HG03520 (cell line): ENCODE results near the gene ATAD2B.

Source experiments
- ATAC-seq: cut with Tn5 transposase; IDR thresholded peaks from one replicate; pipeline ENCODE4 v1.9.1; 2021; ENCODE audit warnings: mild to moderate bottlenecking, moderate library complexity; ENCODE audit not compliant: unreplicated experiment

The ATAD2B gene

DNA sequence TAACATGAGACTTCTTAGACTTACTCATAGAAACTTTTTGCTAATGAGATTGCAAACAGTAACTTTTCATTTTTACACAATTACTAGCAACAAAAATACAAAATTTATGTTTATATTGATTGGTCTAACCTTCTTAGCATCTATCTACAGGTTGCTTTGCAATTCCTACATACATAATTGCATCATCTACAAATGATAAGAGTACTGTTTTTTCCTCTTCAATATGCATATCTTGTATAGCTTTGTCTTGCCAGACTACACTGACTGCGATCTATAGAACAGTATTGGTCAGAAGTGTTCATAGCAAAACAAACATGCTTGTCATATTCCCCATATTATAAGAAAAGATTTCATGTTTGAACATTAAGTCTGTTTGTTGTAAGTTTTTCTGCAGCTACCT, 87.9 kb downstream of the ATAD2B start:
- ATAC-seq, result no peak

DNA sequence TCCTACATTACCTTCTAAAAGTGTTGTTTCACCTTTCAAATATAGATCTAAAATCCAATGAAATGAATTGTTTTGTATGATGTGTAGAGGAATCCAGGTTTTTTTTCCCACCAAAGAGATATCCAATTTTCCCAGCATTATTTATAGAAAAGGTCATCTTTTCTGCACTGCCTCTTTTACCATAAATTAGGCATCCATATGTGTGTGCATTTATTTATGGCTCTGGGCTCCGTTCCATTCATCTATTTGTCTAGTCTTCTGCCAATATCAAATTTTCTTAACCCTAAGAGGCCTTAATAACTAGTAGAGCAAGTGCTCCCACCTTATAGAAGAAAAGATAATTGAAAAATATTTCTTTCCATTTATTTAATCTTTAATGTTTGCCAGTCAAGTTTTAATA, 88.3 kb downstream of the ATAD2B start:
- no peak for ATAC-seq

DNA sequence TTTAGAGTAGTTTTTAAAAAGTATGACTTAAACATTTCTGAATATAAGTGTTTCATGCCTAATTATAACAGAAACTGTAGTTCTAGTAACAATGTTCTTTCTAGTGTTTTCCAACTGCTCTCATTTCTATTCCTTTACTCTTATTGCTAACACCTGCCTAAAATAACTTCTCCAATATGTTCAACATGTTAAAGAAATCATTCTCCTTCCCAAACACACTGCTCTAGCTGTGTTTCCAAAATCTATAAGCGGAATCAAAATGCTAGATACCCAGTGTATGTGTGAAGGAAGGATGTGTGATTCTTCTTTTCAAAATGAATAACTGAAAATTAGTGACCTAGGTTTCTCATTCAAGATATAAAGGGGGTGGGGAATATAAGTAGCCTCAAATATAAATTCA, 89.1 kb downstream of the ATAD2B start:
- no peak for ATAC-seq

- no peak for ATAC-seq
These were observed 89.9 kb downstream of the ATAD2B start for GRCh38 chr2:23836971-23837565.

DNA sequence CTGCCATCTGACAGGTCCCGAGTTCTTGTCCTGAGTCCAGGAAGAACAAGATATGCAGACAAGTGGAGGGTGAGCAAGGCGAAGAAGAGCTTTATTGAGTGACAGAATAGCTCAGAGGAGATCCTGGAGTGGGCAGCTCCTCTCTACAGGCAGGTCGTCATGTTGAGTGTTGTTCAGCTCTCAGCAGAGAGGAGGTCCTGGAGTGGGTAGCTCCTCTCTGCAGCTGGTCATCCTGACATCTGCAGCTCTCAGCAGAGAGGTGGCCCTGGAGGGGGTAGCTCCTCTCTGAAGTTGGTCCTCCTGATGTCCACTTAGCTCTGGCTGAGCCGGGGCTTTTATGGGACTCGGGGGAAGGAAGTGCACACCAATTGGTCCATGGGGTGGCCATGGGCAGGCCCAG, 90.4 kb downstream of the ATAD2B start:
- ATAC-seq, result no peak

DNA sequence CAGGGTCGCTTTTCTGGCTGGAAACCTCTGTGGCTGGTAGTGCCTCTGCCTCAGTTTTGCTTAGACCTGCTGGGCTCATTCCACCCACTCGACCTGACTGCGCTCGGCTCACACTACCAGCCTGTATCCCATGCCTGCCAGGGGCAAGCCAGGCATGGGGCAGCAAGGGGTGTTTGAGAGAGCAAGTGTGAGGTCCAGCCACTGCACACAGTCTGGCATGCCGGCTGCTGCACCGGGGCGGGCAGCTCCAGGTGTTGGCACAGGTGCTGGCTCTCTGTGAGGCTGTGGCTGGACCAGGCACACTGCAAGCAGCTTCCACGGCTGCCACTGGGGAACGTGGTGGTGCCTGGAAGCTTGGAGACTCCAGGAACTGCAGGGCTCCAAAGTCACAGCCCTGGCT, 90.9 kb downstream of the ATAD2B start:
- no peak for ATAC-seq

GRCh38 chr2:23835423-23835822, 91.5 kb downstream of the ATAD2B start:
- no peak for ATAC-seq

- no peak for ATAC-seq
These were observed 97.9 kb downstream of the ATAD2B start for GRCh38 chr2:23828986-23829385.

DNA sequence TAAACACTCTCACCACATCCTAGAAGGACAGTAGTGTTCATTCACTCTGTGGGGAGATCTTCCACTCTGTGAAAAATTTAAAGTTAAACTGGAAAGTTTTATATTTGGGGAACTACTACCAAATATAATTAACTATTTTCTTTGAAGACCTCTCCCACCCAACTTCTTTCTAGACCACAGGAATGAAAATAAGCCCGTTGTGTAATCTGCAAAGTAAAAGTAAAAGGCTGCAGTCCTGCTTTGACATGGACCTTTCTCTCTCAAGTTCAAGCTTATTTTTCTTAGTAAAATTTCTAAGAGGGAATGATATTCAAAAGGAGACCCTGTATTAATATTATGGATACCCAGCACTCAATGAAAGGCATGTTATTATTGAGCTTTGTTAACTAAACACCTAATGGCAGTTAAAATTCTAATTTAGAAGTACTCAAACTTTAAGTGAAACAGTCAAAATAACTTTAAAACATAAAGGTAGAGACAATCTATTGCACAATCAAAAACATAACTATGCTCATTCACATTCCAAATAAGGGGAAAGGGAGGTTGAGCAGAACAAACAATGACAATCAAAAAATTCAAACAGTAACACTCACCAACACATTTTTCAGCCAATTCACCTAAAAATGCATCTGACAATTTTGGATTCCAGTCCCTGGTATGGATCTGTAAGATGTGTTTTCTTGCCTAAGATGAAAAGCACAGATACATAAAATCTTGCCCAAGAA, 98.5 kb downstream of the ATAD2B start:
- ATAC-seq, result no peak

- ATAC-seq, result no peak
These were observed 99.6 kb downstream of the ATAD2B start for GRCh38 chr2:23827287-23827686.

GRCh38 chr2:23826771-23827170, 100.2 kb downstream of the ATAD2B start:
- no peak for ATAC-seq

GRCh38 chr2:23826040-23826439, 100.9 kb downstream of the ATAD2B start:
- ATAC-seq, result no peak

- no peak for ATAC-seq
These were observed 102.1 kb downstream of the ATAD2B start for GRCh38 chr2:23824777-23825212.

GRCh38 chr2:23823863-23824262, 103.1 kb downstream of the ATAD2B start:
- no peak for ATAC-seq

GRCh38 chr2:23814963-23815362, 112.0 kb downstream of the ATAD2B start:
- ATAC-seq, result no peak

DNA sequence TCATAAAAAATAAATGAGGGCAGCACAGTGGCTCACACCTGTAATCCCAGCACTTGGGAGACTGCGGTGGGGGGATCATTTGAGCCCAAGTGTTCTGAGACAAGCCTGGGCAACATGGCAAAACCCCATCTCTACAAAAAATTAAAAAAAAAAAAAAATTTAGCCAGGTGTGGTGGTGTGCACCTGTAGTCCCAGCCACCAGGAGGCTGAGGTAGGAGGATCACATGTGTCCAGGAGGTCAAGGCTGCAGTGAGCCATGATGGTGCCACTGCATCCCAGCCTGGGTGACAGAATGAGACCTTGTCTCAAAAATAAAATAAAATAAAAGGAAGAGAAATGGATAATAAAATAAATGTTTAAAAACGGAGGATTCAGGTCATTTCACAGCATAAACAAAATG, 113.5 kb downstream of the ATAD2B start:
- no peak for ATAC-seq

DNA sequence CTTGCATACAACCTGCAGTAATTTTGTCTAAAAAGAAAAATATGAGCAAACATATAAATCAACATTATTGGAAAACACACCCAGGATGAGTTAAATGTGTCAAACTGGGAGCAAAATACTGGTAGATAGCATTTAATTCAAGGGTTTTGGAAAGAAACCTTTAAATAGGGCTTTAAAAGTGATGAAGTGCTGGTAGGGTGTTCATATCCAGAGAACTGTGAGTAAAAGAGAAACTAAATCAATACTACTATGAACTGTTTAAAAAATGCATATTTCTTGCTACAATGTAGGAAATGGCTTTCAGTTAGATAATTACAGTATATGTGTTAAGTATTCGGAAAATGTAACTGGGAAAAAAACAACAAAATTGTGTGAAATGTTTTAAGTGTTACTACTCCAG, 117.8 kb downstream of the ATAD2B start:
- ATAC-seq, result no peak

DNA sequence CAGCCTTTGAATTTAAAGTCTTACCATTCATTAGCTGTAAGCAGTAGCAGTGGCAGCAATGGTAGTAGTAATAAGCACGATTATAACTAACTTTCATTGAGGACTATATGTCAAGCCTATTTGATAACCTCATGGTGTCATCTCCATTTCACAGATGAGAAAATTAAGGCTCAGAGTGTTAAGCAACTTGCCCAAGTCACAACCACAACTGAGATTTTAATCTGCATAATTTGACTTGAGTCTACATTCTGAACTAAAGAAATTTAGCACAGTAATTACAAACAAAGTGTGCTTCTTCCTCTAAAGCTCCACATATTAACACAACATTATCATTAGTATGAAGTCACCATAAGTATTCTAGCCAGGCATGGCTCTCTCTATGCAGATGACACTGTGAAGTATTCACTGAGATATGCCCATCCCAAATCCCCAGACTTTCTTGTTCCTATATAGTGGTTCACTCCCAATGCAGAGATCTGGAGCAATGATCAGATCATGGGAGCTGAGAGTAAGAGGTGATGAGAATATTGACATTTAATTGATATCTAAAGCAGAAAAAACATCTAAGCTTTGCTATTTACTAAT, 120.2 kb downstream of the ATAD2B start:
- ATAC-seq, result no peak

GRCh38 chr2:23806201-23806600, 120.7 kb downstream of the ATAD2B start:
- ATAC-seq, result no peak

DNA sequence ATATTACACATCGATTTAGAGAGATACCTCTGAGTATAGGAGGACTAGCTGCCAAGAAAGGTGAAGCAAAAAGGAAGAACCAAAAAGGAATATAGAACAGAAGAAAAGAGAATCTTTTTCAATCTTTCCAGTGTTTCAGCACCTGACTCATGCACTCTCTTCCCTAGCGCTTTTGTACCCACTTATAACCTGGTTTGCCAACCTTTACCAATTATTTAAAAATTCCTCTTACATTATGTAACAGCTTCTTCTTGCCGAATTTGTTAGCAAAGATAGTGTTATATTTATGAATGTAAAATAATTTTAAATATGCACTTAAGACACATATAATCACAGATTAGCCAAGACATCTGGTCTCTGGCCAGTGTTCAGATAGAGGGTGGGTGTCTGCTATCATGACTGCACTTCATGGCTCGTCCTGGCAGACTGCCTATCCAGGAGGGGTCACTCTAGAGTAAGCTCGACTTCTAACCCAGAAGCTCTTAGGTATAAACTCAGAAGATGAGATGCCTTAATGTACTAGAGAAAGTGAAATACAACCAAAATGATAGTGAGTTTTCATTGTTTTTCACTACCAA, 122.9 kb downstream of the ATAD2B start:
- ATAC-seq, result no peak

- no peak for ATAC-seq
These were observed 123.5 kb downstream of the ATAD2B start for GRCh38 chr2:23803264-23803964.
